ENCODE results near the gene PTGER1. TPM values are rescaled to one million over a fixed set of nuclear protein-coding genes. Genes with fewer than 3 reads are reported as not detected.

PTGER1 gene
- total RNA-seq, 4 donors from 2014 or later: 0.31 to 1.3 (median 0.38) TPM; not detected in 1

DNA sequence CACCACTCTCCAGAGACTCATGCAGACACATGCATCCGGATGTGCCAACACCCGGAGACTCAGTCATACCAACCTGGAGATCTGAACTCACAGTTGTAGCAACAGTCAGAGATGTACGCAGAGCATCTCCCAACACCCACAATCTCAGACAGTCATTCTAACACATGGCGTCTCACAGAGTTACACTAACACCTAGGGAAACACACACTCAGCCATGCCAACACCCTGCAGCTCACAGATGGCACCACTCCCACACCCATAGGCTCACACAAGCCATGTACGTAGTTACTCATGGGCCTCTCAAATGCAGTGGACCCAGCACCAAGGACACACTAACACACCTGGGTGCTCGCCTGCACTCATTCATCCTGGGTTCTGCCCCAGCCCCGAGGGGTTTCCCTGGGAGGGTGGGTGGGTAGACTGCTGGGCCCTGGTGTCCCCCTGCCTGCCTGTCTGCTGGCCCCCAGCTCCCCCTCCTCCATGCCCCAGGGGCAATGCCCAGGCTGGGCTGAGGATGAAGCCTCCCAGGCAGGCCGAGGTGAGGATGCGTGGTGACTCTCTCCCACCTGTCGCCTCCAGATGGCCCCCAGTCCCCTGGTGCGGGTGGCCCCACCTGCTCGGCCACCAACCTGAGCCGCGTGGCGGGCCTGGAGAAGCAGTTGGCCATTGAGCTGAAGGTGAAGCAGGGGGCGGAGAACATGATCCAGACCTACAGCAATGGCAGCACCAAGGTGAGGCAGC, 32.1 kb downstream of the PTGER1 start:
- Histone ChIP-seq H3K4me1 (peaks cover 6 to 38% (median 14%) of the 10 kb centered on the region in 3 donors), H3K27me3 (no peaks in the 10 kb centered on the region), H3K4me3 (no peak overlapping the region), H3K27ac (no peak overlapping the region), H3K9me3 (no peaks in the 10 kb centered on the region), H3K36me3 (peaks cover 22 to 72% (median 48%) of the 10 kb centered on the region in 3 donors)
- intact Hi-C loops (cut with DNase I): no loop called here
- DNase-seq: no peak
- 93 to 98% methylated on average over 6 to 11 of the region's 16 CpGs for WGBS, 2 donors
- TF ChIP-seq, protein P1, sequence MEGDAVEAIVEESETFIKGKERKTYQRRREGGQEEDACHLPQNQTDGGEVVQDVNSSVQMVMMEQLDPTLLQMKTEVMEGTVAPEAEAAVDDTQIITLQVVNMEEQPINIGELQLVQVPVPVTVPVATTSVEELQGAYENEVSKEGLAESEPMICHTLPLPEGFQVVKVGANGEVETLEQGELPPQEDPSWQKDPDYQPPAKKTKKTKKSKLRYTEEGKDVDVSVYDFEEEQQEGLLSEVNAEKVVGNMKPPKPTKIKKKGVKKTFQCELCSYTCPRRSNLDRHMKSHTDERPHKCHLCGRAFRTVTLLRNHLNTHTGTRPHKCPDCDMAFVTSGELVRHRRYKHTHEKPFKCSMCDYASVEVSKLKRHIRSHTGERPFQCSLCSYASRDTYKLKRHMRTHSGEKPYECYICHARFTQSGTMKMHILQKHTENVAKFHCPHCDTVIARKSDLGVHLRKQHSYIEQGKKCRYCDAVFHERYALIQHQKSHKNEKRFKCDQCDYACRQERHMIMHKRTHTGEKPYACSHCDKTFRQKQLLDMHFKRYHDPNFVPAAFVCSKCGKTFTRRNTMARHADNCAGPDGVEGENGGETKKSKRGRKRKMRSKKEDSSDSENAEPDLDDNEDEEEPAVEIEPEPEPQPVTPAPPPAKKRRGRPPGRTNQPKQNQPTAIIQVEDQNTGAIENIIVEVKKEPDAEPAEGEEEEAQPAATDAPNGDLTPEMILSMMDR (IDR thresholded peaks at IDR 0.05): no peak

DNA sequence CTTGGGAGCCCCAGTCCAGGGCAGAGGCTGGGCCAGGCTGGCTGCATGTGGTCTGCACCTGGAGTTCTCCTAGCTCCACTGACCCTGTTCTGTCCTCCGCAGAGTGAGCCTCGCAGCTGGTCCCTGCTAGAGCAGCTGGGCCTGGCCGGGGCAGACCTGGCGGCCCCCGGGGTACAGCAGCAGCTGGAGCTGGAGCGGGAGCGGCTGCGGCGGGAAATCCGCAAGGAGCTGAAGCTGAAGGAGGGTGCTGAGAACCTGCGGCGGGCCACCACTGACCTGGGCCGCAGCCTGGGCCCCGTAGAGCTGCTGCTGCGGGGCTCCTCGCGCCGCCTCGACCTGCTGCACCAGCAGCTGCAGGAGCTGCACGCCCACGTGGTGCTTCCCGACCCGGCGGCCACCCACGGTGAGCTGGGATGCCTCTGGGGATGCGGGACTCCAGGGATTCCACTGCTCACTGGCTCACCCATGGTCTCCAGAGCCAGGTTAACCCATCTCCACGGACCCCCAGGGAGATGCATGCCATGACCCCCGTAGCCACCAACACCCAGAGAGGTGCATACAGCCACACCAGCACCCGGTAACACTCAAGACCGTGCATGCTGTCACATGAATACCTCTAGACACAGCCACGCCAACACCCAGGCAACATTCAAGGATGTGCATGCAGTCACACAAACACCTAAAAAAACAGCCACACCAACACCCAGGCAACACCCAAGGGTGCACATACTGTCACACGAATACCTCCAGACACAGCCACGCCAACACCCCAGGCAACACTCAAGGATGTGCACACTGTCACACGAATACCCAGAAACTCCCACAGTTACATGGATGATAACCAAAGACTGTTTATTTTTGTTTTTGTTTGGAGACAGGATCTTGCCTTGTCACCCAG, 33.9 kb downstream of the PTGER1 start:
- intact Hi-C loops (cut with DNase I): no loop called here
- Histone ChIP-seq H3K4me1 (peaks cover 6 to 36% (median 14%) of the 10 kb centered on the region in 3 donors), H3K9me3 (no peaks in the 10 kb centered on the region), H3K4me3 (no peak overlapping the region), H3K27ac (peak overlapping the region in 1 of 4 donors; percentile 66), H3K27me3 (no peaks in the 10 kb centered on the region), H3K36me3 (peaks cover 20 to 60% (median 39%) of the 10 kb centered on the region in 3 donors)
- WGBS, 2 donors: 79 to 85% methylated on average over 6 to 7 of the region's 34 CpGs
- no peak for DNase-seq
- TF ChIP-seq, protein P1 (IDR thresholded peaks at IDR 0.05): no peak
- TF ChIP-seq POLR2A (IDR thresholded peaks at IDR 0.05): no peak

DNA sequence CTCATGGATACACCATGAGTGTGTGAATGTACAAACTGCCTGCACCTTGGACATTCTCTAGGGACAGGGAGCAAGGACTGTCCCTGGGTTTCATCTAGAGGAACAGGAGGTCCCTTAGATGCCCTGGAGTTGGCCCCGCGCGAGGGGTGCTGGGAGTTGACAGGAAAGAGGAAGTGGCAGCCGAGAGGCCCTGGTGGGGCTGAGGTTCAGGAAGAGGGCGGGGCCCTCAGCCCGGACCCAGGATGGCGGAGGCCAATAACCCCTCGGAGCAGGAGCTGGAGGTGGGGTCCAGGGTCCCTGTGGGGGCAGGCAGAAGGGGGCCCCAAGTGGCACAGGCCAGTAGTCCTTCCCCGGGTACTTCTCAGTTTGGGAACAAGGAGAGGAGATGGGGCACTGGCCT, 35.1 kb downstream of the PTGER1 start:
- peak; percentile 61 for DNase-seq
- Histone ChIP-seq H3K27ac (peak overlapping the region; percentile 56 to 66 (median 61)), H3K9me3 (no peaks in the 10 kb centered on the region), H3K4me3 (peak overlapping the region; percentile 9 to 53 (median 32)), H3K27me3 (no peaks in the 10 kb centered on the region), H3K4me1 (peaks cover 12 to 47% (median 23%) of the 10 kb centered on the region in 3 donors), H3K36me3 (peaks cover 17 to 48% (median 36%) of the 10 kb centered on the region in 3 donors)
- TF ChIP-seq POLR2A (IDR thresholded peaks at IDR 0.05): peak in 1 of 4 donors; percentile 15
- TF ChIP-seq, protein P1 (IDR thresholded peaks at IDR 0.05): no peak
- WGBS, 2 donors: 28 to 60% methylated on average over 8 to 9 of the region's 9 CpGs
- intact Hi-C loops (cut with DNase I): no loop called here

DNA sequence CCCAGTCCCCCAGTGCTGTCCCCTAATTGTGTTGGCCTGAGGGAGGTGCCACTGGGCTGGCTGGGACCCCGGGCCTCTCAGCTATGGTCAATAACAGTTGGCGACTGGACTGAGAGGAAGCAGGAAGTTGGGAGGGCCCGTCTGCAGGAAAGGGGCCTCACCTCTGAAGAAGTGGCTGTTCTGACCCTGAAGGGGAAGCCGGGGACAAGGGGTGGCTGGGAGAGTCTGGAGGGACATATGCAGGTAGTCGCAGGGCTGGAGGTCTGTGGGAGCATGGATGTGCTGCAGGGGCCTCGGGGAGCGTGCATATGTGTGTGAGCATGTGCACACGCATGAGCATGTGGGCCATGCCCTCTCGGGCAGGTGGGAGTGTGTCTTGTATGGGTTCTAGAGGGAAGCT, 36.1 kb downstream of the PTGER1 start:
- Histone ChIP-seq H3K36me3 (peaks cover 13 to 38% (median 25%) of the 10 kb centered on the region in 3 donors), H3K9me3 (no peaks in the 10 kb centered on the region), H3K27ac (peak overlapping the region in 1 of 4 donors; percentile 44), H3K4me1 (peaks cover 20 to 57% (median 34%) of the 10 kb centered on the region in 3 donors), H3K4me3 (no peak overlapping the region), H3K27me3 (no peaks in the 10 kb centered on the region)
- TF ChIP-seq, protein P1 (IDR thresholded peaks at IDR 0.05): no peak
- no peak for TF ChIP-seq POLR2A (IDR thresholded peaks at IDR 0.05)
- WGBS, 2 donors: 90 to 93% methylated on average over 5 of the region's 9 CpGs
- DNase-seq: no peak
- intact Hi-C loops (cut with DNase I): no loop called here
